GM21576 (cell line): ENCODE data around the gene SLC19A1.

ENCODE experiments used
- ATAC-seq: cut with Tn5 transposase; IDR thresholded peaks from one replicate; pipeline ENCODE4 v1.9.1; 2021; ENCODE audit warnings: mild to moderate bottlenecking, moderate library complexity; ENCODE audit not compliant: unreplicated experiment

Gene SLC19A1

DNA sequence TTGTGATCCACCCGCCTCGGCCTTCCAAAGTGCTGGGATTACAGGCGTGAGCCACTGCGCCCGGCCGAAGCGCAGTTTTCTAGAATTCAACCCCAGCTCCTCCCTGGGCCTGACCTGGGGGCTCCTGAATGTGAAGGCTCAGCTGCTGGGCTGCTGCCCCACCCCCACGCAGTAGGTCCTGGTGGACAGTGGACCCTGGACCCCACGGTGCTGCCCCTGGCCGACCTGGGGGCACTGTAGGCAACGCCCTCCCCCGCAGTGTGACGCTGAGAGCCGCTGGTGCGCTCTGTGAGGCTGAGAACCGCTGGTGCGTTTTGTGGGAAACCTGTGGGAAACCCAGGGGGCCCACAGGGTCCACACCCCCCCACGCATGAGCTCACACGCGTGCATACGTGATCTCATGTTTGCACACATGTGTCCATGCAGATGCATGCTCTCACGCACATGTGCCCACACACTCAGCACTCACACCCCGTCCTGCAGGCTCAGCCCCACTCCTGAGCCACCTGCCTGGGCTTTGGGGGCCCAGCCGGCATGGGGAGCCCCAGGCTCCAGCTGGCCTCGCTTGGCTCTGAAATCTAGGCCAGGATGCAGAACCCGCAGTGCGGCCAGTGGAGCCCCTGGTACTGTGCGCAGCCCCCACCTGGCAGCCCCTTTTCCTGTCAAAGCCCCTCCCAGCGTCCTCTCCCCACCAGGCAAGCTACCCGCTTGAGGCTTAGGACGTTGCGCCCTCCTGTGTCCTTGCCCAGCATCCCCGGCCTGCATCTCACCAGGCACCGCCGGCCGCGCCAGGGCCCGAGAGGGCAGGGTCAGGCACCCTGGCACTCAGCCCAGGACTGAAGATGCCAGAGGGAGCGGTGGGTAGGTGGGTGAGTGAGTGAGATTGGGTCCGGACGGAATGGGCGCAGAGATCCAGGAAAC lies 69.5 kb downstream of the SLC19A1 start:
- ATAC-seq: no peak

GRCh38 chr21:45471525-45472221 lies 70.6 kb downstream of the SLC19A1 start:
- no peak for ATAC-seq

GRCh38 chr21:45470773-45471524 lies 71.3 kb downstream of the SLC19A1 start:
- no peak for ATAC-seq

DNA sequence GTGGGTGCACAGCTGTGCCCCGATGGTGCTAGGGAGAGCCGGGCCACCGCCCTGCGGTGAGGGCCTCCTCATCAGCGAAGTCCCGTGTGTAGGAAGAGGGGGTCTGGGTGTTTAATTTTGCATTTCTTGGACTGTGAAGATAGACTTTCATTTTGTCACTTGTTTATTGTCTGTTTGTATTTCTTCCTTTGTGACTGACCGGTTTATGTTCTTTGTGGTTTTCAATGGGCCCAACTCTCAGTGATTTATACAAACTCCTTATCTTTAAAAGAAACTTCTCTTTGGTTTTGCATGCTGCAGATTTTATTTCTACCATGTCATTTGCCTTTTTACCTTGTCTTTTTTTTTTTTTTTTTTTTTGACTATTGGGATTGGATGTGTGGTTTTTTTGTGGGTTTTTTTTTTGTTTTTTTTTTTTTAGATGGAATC lies 72.1 kb downstream of the SLC19A1 start:
- ATAC-seq: no peak

DNA sequence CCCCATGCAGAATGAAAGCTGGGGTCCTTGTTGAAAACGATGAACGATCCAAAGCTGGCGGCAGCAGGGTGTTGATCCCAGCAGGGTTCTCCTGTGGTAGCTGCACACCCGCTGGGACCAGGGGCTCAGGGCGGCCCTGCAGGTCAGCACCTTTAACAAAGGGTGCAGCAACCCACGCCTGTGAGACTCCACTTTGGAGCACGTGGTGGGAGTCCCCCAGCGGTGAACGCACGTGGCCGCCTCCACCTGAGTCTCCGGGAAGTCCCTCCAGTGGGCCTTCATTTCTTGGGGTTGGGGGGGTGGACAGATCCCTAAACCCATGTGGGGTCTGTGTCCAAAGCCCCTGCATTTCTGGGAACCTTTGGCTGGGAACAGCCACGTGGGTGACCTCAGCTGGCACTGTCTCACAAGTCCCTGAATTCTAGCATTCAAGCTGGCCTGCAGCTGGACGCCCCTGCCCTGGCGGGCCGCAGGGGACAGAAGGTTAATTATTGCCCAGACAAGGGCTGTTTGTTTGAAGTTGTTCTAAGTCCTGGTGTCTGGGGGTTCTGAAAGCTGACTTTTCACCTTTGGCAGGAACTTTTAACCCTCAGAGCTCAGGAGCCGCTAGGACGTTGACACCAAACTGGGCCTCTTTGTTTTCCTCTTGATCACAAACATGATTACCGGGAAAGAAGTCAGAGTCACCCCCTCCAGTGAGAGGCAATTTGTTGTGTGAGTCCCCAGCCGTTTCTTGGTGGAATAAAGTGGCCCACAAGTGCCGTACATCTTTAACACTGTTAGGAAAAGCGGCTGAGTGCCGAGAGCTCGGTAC lies 72.8 kb downstream of the SLC19A1 start:
- no peak for ATAC-seq

GRCh38 chr21:45468971-45469272 lies 73.3 kb downstream of the SLC19A1 start:
- ATAC-seq: no peak

DNA sequence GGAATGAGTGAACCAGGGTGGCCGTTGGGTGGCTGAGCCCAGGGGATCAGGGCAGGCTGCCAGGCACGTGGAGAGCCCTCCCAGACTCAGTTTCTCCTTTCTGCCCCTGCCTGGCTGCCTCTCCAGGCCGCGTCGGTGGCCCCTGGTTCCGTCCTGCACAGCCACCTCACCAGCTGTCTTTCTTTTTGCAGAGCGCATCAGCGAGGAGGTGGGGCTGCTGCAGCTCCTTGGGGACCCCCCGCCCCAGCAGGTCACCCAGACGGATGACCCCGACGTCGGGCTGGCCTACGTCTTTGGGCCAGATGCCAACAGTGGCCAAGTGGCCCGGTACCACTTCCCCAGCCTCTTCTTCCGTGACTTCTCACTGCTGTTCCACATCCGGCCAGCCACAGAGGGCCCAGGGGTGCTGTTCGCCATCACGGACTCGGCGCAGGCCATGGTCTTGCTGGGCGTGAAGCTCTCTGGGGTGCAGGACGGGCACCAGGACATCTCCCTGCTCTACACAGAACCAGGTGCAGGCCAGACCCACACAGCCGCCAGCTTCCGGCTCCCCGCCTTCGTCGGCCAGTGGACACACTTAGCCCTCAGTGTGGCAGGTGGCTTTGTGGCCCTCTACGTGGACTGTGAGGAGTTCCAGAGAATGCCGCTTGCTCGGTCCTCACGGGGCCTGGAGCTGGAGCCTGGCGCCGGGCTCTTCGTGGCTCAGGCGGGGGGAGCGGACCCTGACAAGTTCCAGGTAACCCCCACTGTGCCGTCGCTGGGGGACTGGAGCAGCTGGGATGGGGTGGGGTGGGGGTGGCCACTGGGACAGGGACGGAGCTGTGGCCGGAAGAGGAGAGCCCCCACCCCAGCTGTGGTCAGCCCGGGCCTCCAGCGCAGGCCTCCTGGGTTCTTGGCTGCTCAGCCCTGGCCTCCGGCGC lies 73.9 kb downstream of the SLC19A1 start:
- no peak for ATAC-seq

DNA sequence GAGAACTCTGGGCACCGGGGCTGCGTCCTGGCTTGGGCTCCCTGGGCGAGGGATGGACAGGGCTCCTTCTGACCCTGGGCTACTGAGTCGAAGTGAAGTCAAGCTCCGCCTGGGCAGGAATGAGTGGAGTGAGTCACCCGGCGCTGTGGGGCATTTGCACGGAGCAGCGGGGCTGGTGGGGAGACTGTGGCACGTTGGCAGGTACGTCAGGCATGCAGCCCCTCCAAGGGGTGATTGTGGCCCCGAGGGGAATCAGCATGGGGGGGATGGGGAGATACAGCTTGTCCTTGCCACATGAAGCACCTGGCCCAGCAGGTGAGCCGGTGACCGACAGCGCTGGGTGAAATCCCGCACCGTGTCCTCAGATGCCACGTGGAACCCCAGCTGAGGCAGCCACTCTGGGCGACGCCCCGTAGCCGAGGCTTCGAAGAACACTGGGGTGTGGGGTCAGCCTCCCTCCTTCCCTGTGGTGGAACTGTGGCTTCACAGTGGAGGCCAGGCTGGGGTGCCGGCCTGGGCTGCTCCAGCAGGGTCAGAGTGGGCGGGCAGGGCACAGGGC lies 74.9 kb downstream of the SLC19A1 start:
- ATAC-seq: no peak

DNA sequence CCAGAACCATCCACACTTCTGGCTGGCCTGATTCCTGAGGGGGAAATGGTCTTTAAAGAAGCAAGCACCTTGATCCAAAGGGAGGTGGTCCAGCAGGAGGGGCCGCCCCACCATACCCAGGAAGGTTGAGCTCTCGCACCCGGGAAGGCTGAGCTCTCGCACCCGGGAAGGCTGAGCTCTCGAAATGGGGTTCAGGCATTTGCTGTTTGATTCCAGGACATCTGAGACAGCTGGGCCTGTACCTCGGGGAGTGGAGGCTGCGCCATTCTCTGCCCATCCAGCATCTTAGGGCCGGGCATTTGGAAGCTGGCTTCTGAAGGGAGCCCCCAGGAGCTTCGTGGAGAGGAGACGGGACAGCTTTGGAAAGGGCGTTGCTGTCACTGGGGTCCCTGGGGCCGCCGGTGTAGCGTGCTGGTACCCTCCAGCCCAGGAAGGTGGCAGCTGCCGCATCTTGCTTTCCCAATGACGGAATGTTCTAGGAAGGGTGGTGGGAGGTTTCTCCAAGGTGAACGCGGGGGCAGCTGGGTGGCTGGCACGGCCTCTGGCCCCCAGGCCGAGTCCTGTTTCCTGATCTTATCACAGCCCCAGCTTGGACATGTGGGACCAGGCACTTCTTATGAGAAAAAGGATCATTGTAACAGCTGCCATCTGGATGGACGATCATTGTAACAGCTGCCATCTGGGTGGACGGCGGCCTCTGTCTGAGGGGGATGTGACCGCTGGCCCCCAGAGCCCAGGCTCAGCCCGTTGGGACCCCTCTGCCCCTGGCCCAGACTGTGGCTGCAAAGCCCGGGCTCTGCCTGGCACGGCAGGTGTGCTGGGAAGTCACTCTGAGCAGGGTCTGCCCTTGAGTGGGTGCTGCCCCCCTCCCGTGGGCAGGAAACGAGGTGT lies 75.7 kb downstream of the SLC19A1 start:
- no peak for ATAC-seq

GRCh38 chr21:45465611-45466329 lies 76.5 kb downstream of the SLC19A1 start:
- ATAC-seq: no peak

GRCh38 chr21:45465105-45465504 lies 77.1 kb downstream of the SLC19A1 start:
- ATAC-seq: no peak

GRCh38 chr21:45464309-45464708 lies 77.9 kb downstream of the SLC19A1 start:
- ATAC-seq: no peak

GRCh38 chr21:45463871-45464270 lies 78.4 kb downstream of the SLC19A1 start:
- ATAC-seq: no peak

DNA sequence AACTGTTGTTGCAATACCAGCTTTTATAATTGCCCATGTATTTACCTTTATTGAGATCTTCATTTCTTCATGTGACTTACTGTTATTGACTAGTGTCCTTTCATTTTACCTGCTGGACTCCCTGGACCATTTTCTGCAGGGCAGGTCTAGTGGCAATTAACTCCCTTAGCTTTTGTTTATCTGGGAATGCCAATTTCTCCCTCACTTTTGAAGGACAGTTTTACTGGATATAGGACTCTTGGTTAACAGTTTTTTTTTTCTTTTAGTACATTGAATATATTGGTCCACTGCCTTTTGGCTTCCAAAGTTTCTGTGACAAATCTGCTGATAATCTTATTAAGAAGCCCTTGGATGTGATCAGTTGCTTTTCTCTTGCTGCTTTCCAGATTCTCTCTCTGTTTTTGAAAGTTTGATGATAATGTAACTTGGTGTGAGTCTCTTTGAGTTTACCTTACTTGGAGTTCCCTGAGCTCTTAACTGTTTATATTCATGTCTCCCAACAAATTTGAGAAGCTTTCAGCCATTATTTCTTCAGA lies 80.4 kb downstream of the SLC19A1 start:
- no peak for ATAC-seq

- ATAC-seq: no peak
Observed at GRCh38 chr21:45461369-45461750, 80.9 kb downstream of the SLC19A1 start.

- no peak for ATAC-seq
Observed at GRCh38 chr21:45460611-45461368, 81.5 kb downstream of the SLC19A1 start.
